ENCODE measurements around the gene UGT2B15.
"Not testable (repeated sequence)": the region's sequence is repeated elsewhere in the genome, so short reads cannot be mapped to it uniquely, and the experiment has no call there.

DNA sequence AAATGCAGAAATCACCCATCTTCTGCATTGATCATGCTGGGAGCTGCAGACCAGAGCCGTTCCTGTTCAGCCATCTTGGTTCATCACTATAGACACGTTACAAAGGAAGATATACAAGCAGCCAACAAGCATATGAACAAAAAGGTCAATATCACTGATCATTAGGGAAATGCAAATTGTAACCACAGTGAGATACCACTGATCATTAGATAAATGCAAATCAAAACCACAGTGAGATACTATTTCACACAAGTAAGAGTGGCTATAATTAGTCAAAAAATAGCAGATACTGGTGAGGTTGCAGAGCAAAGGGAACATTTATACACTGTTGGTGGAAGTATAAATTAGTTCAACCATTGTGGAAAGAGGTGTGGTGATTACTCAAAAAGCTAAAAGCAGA is 47.7 kb downstream of the UGT2B15 start:
- TF ChIP-seq, protein P1, sequence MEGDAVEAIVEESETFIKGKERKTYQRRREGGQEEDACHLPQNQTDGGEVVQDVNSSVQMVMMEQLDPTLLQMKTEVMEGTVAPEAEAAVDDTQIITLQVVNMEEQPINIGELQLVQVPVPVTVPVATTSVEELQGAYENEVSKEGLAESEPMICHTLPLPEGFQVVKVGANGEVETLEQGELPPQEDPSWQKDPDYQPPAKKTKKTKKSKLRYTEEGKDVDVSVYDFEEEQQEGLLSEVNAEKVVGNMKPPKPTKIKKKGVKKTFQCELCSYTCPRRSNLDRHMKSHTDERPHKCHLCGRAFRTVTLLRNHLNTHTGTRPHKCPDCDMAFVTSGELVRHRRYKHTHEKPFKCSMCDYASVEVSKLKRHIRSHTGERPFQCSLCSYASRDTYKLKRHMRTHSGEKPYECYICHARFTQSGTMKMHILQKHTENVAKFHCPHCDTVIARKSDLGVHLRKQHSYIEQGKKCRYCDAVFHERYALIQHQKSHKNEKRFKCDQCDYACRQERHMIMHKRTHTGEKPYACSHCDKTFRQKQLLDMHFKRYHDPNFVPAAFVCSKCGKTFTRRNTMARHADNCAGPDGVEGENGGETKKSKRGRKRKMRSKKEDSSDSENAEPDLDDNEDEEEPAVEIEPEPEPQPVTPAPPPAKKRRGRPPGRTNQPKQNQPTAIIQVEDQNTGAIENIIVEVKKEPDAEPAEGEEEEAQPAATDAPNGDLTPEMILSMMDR (IDR thresholded peaks at IDR 0.05; ENCODE audit: poor library complexity): not testable (repeated sequence)
- TF ChIP-seq EZH2phosphoT487 (IDR thresholded peaks at IDR 0.05; ENCODE audit: low read depth, severe bottlenecking, unreplicated experiment); EZH2 (IDR thresholded peaks at IDR 0.05; ENCODE audit: borderline replicate concordance): not testable (repeated sequence)

All from hepatocyte (in vitro differentiated cells).